GM18870 (cell line): Measurements from ENCODE around the gene STUB1.
"Not testable (repeated sequence)": the region's sequence is repeated elsewhere in the genome, so short reads cannot be mapped to it uniquely, and the experiment has no call there.

Experiments
- ATAC-seq: cut with Tn5 transposase; IDR thresholded peaks from one replicate; pipeline ENCODE4 v1.9.1; 2021; ENCODE audit warnings: moderate library complexity; ENCODE audit not compliant: unreplicated experiment

The STUB1 gene

GRCh38 chr16:710500-711075 lies 30.4 kb downstream of the STUB1 start:
- no peak for ATAC-seq

- no peak for ATAC-seq
These were observed 30.9 kb downstream of the STUB1 start for GRCh38 chr16:711084-711483.

GRCh38 chr16:711548-712320 lies 31.5 kb downstream of the STUB1 start:
- no peak for ATAC-seq

GRCh38 chr16:712740-713250 lies 32.6 kb downstream of the STUB1 start:
- not testable (repeated sequence) for ATAC-seq

GRCh38 chr16:714079-714478 lies 33.9 kb downstream of the STUB1 start:
- no peak for ATAC-seq

GRCh38 chr16:714558-715476 lies 34.6 kb downstream of the STUB1 start, which contains the start of gene METRN:
Gene METRN, plus strand, starts transcription at chr16:715118. Its CDS starts 172 bp downstream, at chr16:715290.
- no peak for ATAC-seq

GRCh38 chr16:715477-716199 lies 35.4 kb downstream of the STUB1 start:
- no peak for ATAC-seq

GRCh38 chr16:716200-716568 lies 36.0 kb downstream of the STUB1 start:
- no peak for ATAC-seq

GRCh38 chr16:716768-717325 lies 36.6 kb downstream of the STUB1 start:
- ATAC-seq: no peak

GRCh38 chr16:717450-718245 lies 37.4 kb downstream of the STUB1 start:
- no peak for ATAC-seq

- ATAC-seq: no peak
These were observed 38.2 kb downstream of the STUB1 start for GRCh38 chr16:718389-718788.

GRCh38 chr16:718922-719321 lies 38.7 kb downstream of the STUB1 start:
- ATAC-seq: no peak

- ATAC-seq: no peak
These were observed 39.7 kb downstream of the STUB1 start for GRCh38 chr16:719815-720446.

- peak; percentile 21 for ATAC-seq
These were observed 40.3 kb downstream of the STUB1 start for GRCh38 chr16:720447-720989.

GRCh38 chr16:720990-721764 lies 41.0 kb downstream of the STUB1 start, which contains the start of gene ANTKMT:
Gene ANTKMT, plus strand, starts transcription at chr16:721146. Its CDS starts 129 bp downstream, at chr16:721275.
- ATAC-seq: peak; percentile 49

GRCh38 chr16:721765-722540 lies 41.7 kb downstream of the STUB1 start:
- ATAC-seq: no peak
